Cardiac septum (tissue), 1 donor: ENCODE measurements around the gene TOR3A. TPM values are rescaled to one million over a fixed set of nuclear protein-coding genes. Genes with fewer than 3 reads are reported as not detected.

Experiments used
- DNase-seq: peaks from one replicate; pipeline ENCODE4 v3.0.0-alpha.2; 2020; ENCODE audit warnings: low spot score
- intact Hi-C: fragments of 100-400 bp; cut with DNase I; formaldehyde crosslinking; loops from one replicate; pipeline ENCODE4 v1.14.0; 2022
- total RNA-seq: library from RNA; stranded (reverse); fragmentation: NEBNext Ultra II Directional; extraction: Animal tissue kit (Norgen Biotek cat#: 25700); gene quantifications from one replicate; pipeline ENCODE4 v1.2.1, GENCODE V29; 2021
- donor health status: DM: no; HTN: no; CAD: no.

TOR3A gene
- total RNA-seq, 1 donor from 2014 or later: 8.7 TPM

- no peak for DNase-seq
- intact Hi-C loops: no loop called here
Observed at GRCh38 chr1:179058487-179059483, 23.1 kb upstream of the TOR3A start.

GRCh38 chr1:179061360-179062282 is 20.2 kb upstream of the TOR3A start:
- intact Hi-C loops: no loop called here
- DNase-seq: no peak

- DNase-seq: no peak
- intact Hi-C loops: no loop called here
Observed at GRCh38 chr1:179066471-179066870, 15.4 kb upstream of the TOR3A start.

- intact Hi-C loops: no loop called here
- DNase-seq: no peak
Observed at GRCh38 chr1:179077396-179077795, 4.5 kb upstream of the TOR3A start.

- DNase-seq: no peak
- intact Hi-C loops: loop anchor here (2.0 kb wide), 1 partner anchor 42 kb away; no protein-coding TSS in a partner anchor
Observed at GRCh38 chr1:179079113-179079761, 2.6 kb upstream of the TOR3A start.

GRCh38 chr1:179080866-179081686 is 794 bp upstream of the TOR3A start:
- DNase-seq: no peak
- intact Hi-C loops: loop anchor here (2.0 to 5.0 kb wide), 3 partner anchors 54 to 288 kb away; partner anchors contain the start of gene FAM20B

GRCh38 chr1:179082333-179082998 is 596 bp downstream of the TOR3A start:
- DNase-seq: no peak
- intact Hi-C loops: loop anchor here (1.0 to 5.0 kb wide), 3 partner anchors 55 to 210 kb away; partner anchors contain the start of genes FAM20B and SOAT1

- intact Hi-C loops: loop anchor here (1.0 to 5.0 kb wide), 3 partner anchors 56 to 210 kb away; partner anchors contain the start of genes FAM20B and SOAT1
- no peak for DNase-seq
Observed at GRCh38 chr1:179082999-179083335, 1.1 kb downstream of the TOR3A start.

GRCh38 chr1:179083533-179083932 is 1.7 kb downstream of the TOR3A start:
- DNase-seq: no peak
- intact Hi-C loops: loop anchor here (2.0 to 5.0 kb wide), 2 partner anchors 56 to 209 kb away; partner anchors contain the start of genes FAM20B and SOAT1

- intact Hi-C loops: no loop called here
- no peak for DNase-seq
Observed at GRCh38 chr1:179087665-179088064, 5.8 kb downstream of the TOR3A start.

GRCh38 chr1:179089827-179090482 is 8.1 kb downstream of the TOR3A start:
- DNase-seq: no peak
- intact Hi-C loops: no loop called here

GRCh38 chr1:179090522-179090921 is 8.7 kb downstream of the TOR3A start:
- intact Hi-C loops: no loop called here
- DNase-seq: no peak

GRCh38 chr1:179090923-179091322 is 9.1 kb downstream of the TOR3A start:
- intact Hi-C loops: no loop called here
- no peak for DNase-seq

- no peak for DNase-seq
- intact Hi-C loops: no loop called here
Observed at GRCh38 chr1:179091691-179092165, 9.9 kb downstream of the TOR3A start.

GRCh38 chr1:179092896-179093461 is 11.1 kb downstream of the TOR3A start:
- DNase-seq: no peak
- intact Hi-C loops: no loop called here

- intact Hi-C loops: no loop called here
Observed at GRCh38 chr1:179094818-179095217, 12.9 kb downstream of the TOR3A start.

GRCh38 chr1:179095377-179095776 is 13.5 kb downstream of the TOR3A start:
- no peak for DNase-seq
- intact Hi-C loops: no loop called here

More at GRCh38 chr1:179094818-179095217, 12.9 kb downstream of the TOR3A start:
- DNase-seq: no peak
